Loucy (cell line): ENCODE results near the gene VLDLR.

ENCODE experiments used
- H2AFZ ChIP-seq: fragments of 200-600 bp; sonication (generic); 2 replicates; pipeline ENCODE4 v1.6.0; 2016; ENCODE audit warnings: antibody characterized with exemption, mild to moderate bottlenecking, low read length, moderate library complexity
- H3F3A ChIP-seq: fragments of 200-600 bp; 2 replicates; pipeline ENCODE4 v1.6.0; 2016; ENCODE audit warnings: antibody characterized with exemption, low read depth, mild to moderate bottlenecking
- H3K27me3 ChIP-seq: fragments of 200-600 bp; sonication (generic); 2 replicates; pipeline ENCODE4 v1.6.1; 2014; ENCODE audit warnings: low read length, mild to moderate bottlenecking; ENCODE audit not compliant: insufficient read depth, poor library complexity, severe bottlenecking
- H3K36me3 ChIP-seq: fragments of 200-600 bp; sonication (generic); 2 replicates; pipeline ENCODE4 v1.6.1; 2016; ENCODE audit warnings: low read length; ENCODE audit not compliant: insufficient read depth
- H3K4me1 ChIP-seq: fragments of 200-600 bp; sonication (generic); 2 replicates; pipeline ENCODE4 v1.5.1; 2014; ENCODE audit warnings: low read length, mild to moderate bottlenecking; ENCODE audit not compliant: insufficient read depth, poor library complexity, severe bottlenecking
- H3K4me2 ChIP-seq: fragments of 200-600 bp; sonication (generic); 2 replicates; pipeline ENCODE4 v1.6.0; 2014; ENCODE audit warnings: antibody characterized with exemption, low read length, low read depth, mild to moderate bottlenecking; ENCODE audit not compliant: poor library complexity, severe bottlenecking
- H3K4me3 ChIP-seq: fragments of 200-600 bp; sonication (generic); 2 replicates; pipeline ENCODE4 v1.5.1; 2014; ENCODE audit warnings: low read length, mild to moderate bottlenecking, mixed read lengths; ENCODE audit not compliant: poor library complexity, severe bottlenecking
- H3K79me2 ChIP-seq: fragments of 200-600 bp; sonication (generic); 2 replicates; pipeline ENCODE4 v1.6.1; 2014; ENCODE audit warnings: low read length; ENCODE audit not compliant: insufficient read depth
- H3K9ac ChIP-seq: fragments of 200-600 bp; sonication (generic); 2 replicates; pipeline ENCODE4 v1.6.0; 2014; ENCODE audit warnings: mild to moderate bottlenecking, low read depth, low read length, moderate library complexity; ENCODE audit not compliant: poor library complexity, severe bottlenecking
- H3K9me2 ChIP-seq: fragments of 200-600 bp; sonication (generic); replicated peaks from 2 replicates; pipeline ENCODE4 v1.6.1; 2016; ENCODE audit warnings: low read depth, low read length, mixed read lengths
- H3K9me3 ChIP-seq: fragments of 200-600 bp; sonication (generic); 2 replicates; pipeline ENCODE4 v1.6.1; 2014; ENCODE audit warnings: mild to moderate bottlenecking, antibody characterized with exemption, low read length, low read depth; ENCODE audit not compliant: insufficient read depth
- H4K20me1 ChIP-seq: fragments of 200-600 bp; sonication (generic); 2 replicates; pipeline ENCODE4 v1.6.0; 2014; ENCODE audit warnings: antibody characterized with exemption, low read length, mild to moderate bottlenecking; ENCODE audit not compliant: insufficient read depth, poor library complexity, severe bottlenecking
- EZH2phosphoT487 ChIP-seq: fragments of 200-600 bp; IDR thresholded peaks from 2 replicates; pipeline ENCODE4 v1.6.1; 2018; ENCODE audit warnings: antibody characterized with exemption, mild to moderate bottlenecking, moderate library complexity, borderline replicate concordance
- TF ChIP-seq, protein P1 (sequence below): fragments of 200-600 bp; sonication (generic); conservative IDR thresholded peaks from 2 replicates; pipeline ENCODE4 v1.5.1; 2014; ENCODE audit warnings: mild to moderate bottlenecking, antibody characterized with exemption, low read length

Gene VLDLR

DNA sequence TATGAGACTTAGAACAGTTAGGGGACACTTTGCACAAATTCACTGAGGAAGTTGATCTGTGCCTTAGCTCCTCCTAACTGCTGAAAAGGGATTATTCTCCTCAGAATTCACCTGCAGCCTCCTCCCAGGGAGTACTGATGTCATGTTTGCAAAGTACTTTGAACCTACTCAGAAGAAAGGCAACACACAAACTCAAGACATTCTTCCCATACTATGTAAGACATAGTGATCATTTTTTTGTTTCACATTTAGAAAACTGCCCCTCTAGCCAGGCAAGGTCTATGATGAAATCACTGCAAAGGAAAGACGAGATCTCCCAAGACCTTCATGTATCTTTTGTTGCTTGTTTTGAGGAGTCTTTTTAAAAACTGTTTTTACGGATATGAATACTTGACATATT lies 10.6 kb upstream of the VLDLR start:
- TF ChIP-seq, protein P1, sequence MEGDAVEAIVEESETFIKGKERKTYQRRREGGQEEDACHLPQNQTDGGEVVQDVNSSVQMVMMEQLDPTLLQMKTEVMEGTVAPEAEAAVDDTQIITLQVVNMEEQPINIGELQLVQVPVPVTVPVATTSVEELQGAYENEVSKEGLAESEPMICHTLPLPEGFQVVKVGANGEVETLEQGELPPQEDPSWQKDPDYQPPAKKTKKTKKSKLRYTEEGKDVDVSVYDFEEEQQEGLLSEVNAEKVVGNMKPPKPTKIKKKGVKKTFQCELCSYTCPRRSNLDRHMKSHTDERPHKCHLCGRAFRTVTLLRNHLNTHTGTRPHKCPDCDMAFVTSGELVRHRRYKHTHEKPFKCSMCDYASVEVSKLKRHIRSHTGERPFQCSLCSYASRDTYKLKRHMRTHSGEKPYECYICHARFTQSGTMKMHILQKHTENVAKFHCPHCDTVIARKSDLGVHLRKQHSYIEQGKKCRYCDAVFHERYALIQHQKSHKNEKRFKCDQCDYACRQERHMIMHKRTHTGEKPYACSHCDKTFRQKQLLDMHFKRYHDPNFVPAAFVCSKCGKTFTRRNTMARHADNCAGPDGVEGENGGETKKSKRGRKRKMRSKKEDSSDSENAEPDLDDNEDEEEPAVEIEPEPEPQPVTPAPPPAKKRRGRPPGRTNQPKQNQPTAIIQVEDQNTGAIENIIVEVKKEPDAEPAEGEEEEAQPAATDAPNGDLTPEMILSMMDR: no peak
- no peak for TF ChIP-seq EZH2phosphoT487
- Histone ChIP-seq H3K4me2 (no peak overlapping the region), H2AFZ (no peak overlapping the region), H3K4me1 (peaks cover 6% of the 10 kb centered on the region), H3K79me2 (no peaks in the 10 kb centered on the region), H3K4me3 (no peak overlapping the region), H3F3A (no peaks in the 10 kb centered on the region), H3K27me3 (no peaks in the 10 kb centered on the region), H4K20me1 (no peaks in the 10 kb centered on the region), H3K9me3 (no peaks in the 10 kb centered on the region), H3K9me2 (no peaks in the 10 kb centered on the region), H3K9ac (no peak overlapping the region), H3K36me3 (no peaks in the 10 kb centered on the region)

DNA sequence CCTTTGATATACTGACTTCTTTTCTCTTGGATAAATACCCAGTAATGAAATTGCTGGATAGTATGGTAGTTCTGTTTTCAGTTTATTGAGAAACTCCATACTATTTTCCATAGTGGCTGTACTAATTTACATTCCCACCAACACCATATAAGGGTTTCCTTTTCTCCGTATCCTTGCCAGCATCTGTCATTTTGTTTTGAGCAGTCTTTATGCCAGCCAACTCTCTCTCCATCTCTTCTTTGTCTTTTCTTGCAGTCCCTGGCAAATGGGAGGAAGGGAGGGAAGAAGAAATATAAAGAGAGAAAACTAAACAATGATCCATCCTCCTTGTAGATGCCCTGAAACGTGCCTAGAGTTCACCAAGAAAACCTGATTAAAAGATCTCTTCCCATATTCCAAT lies 9.6 kb upstream of the VLDLR start:
- Histone ChIP-seq H4K20me1 (no peaks in the 10 kb centered on the region), H3K36me3 (no peaks in the 10 kb centered on the region), H3K4me2 (no peak overlapping the region), H3K9ac (no peak overlapping the region), H3K4me3 (no peak overlapping the region), H3K79me2 (no peaks in the 10 kb centered on the region), H3K9me3 (no peaks in the 10 kb centered on the region), H2AFZ (no peak overlapping the region), H3K4me1 (peaks cover 6% of the 10 kb centered on the region), H3K27me3 (no peaks in the 10 kb centered on the region), H3K9me2 (no peaks in the 10 kb centered on the region), H3F3A (no peaks in the 10 kb centered on the region)
- TF ChIP-seq EZH2phosphoT487: no peak
- TF ChIP-seq, protein P1: no peak

DNA sequence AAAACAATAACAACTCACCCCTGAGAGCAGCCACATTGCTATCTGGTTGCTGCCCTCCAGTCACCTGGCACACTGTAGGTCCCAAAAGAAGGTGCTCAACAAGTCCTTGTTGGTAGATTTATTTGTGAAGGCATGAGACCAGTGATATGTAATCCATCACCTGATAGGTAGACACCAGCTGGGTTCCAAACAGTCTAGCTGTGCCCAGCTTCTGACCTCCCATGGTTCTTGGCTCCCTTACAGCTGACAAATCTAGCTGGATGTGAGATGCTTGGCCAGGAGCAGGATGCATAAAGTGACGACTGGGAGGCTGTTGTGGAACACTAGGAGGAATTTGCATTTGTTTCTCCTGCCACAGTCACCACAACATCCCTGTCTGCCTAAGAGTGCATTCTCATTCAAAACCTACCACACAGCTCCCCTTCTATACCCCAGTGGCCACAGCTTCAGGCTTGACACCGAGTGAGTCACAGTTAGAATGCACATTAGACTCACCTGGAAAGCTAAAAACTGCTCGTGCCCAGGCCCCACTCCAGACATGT lies 7.8 kb upstream of the VLDLR start:
- Histone ChIP-seq H3K9ac (no peak overlapping the region), H3K36me3 (no peaks in the 10 kb centered on the region), H2AFZ (no peak overlapping the region), H3K4me1 (peaks cover 1% of the 10 kb centered on the region), H3K79me2 (no peaks in the 10 kb centered on the region), H3F3A (no peaks in the 10 kb centered on the region), H3K27me3 (no peaks in the 10 kb centered on the region), H3K9me2 (no peaks in the 10 kb centered on the region), H3K4me2 (no peak overlapping the region), H3K4me3 (no peak overlapping the region), H4K20me1 (no peaks in the 10 kb centered on the region), H3K9me3 (no peaks in the 10 kb centered on the region)
- TF ChIP-seq EZH2phosphoT487: no peak
- TF ChIP-seq, protein P1: no peak
